HepG2 (cell line): ENCODE data around the gene PCIF1. TPM values are rescaled to one million over a fixed set of nuclear protein-coding genes. Genes with fewer than 3 reads are reported as not detected.

ENCODE experiments used
- AGO1 ChIP-seq: fragments of 200-400 bp; formaldehyde crosslinking; IDR thresholded peaks from 2 replicates; pipeline ENCODE4 v1.6.1; 2017; ENCODE audit warnings: mild to moderate bottlenecking, low read depth, low read length, moderate library complexity; ENCODE audit not compliant: poor library complexity, severe bottlenecking
- CBX2 ChIP-seq, 2 experiments: fragments of 200-600 bp in 1 of 2; sonication (generic); formaldehyde crosslinking in 1 of 2; IDR thresholded peaks; 2 replicates each; pipeline versions ENCODE4 v1.7.0 to v1.8.1; 2018 to 2022; ENCODE audit warnings: low read depth in 2 of 2, low read length in 1 of 2, mild to moderate bottlenecking in 1 of 2, missing genetic modification reagents in 1 of 2
- CEBPG ChIP-seq: IDR thresholded peaks from 2 replicates; pipeline ENCODE4 v1.6.1; 2016
- EEA1 ChIP-seq: sonication (generic); formaldehyde crosslinking; IDR thresholded peaks from 2 replicates; pipeline ENCODE4 v1.5.1; 2020; ENCODE audit warnings: mild to moderate bottlenecking, missing genetic modification reagents, borderline replicate concordance
- ELF3 ChIP-seq: IDR thresholded peaks from 2 replicates; pipeline ENCODE4 v1.6.1; 2016; ENCODE audit warnings: missing genetic modification reagents, missing compliant biosample characterization
- GTF3A ChIP-seq: sonication (generic); formaldehyde crosslinking; conservative IDR thresholded peaks from 2 replicates; pipeline ENCODE4 v1.4.0; 2020; ENCODE audit warnings: mild to moderate bottlenecking, missing genetic modification reagents
- HES4 ChIP-seq: sonication (generic); formaldehyde crosslinking; IDR thresholded peaks from 2 replicates; pipeline ENCODE4 v1.9.0; 2021; ENCODE audit warnings: mild to moderate bottlenecking, missing genetic modification reagents, borderline replicate concordance
- KLF15 ChIP-seq: sonication (generic); formaldehyde crosslinking; IDR thresholded peaks from 2 replicates; pipeline ENCODE4 v1.8.1; 2023; ENCODE audit warnings: borderline replicate concordance, mild to moderate bottlenecking, inconsistent platforms, missing genetic modification reagents, mixed read lengths
- NRL ChIP-seq: sonication (generic); formaldehyde crosslinking; IDR thresholded peaks from 2 replicates; pipeline ENCODE4 v1.5.0; 2020; ENCODE audit warnings: missing genetic modification reagents, mild to moderate bottlenecking, moderate library complexity, borderline replicate concordance
- ONECUT2 ChIP-seq: sonication (generic); formaldehyde crosslinking; IDR thresholded peaks from 2 replicates; pipeline ENCODE4 v1.4.0; 2020; ENCODE audit warnings: missing genetic modification reagents
- RBM22 ChIP-seq: fragments of 200-400 bp; formaldehyde crosslinking; optimal IDR thresholded peaks from 2 replicates; pipeline ENCODE3; 2017; ENCODE audit warnings: mild to moderate bottlenecking, low read length, moderate library complexity
- SAP130 ChIP-seq: IDR thresholded peaks from 2 replicates; pipeline ENCODE4 v1.6.1; 2016; ENCODE audit warnings: low read depth
- SRY ChIP-seq: sonication (generic); formaldehyde crosslinking; IDR thresholded peaks from 2 replicates; pipeline ENCODE4 v1.8.0; 2022; ENCODE audit warnings: mild to moderate bottlenecking, missing genetic modification reagents
- TEAD3 ChIP-seq: optimal IDR thresholded peaks from 2 replicates; pipeline ENCODE3; 2016; ENCODE audit warnings: borderline replicate concordance
- UBTF ChIP-seq: sonication (generic); formaldehyde crosslinking; IDR thresholded peaks from 2 replicates; pipeline ENCODE4 v1.4.0; 2020; ENCODE audit warnings: mild to moderate bottlenecking, missing genetic modification reagents
- WIZ ChIP-seq: sonication (generic); formaldehyde crosslinking; IDR thresholded peaks from 2 replicates; pipeline ENCODE4 v1.5.1; 2020; ENCODE audit warnings: mild to moderate bottlenecking, missing genetic modification reagents
- ZBTB37 ChIP-seq: sonication (generic); formaldehyde crosslinking; IDR thresholded peaks from 2 replicates; pipeline ENCODE4 v1.4.0; 2020; ENCODE audit warnings: mild to moderate bottlenecking, missing genetic modification reagents
- ZBTB4 ChIP-seq: sonication (generic); formaldehyde crosslinking; IDR thresholded peaks from 2 replicates; pipeline ENCODE4 v1.4.0; 2020; ENCODE audit warnings: missing genetic modification reagents, mild to moderate bottlenecking, borderline replicate concordance
- ZNF136 ChIP-seq: sonication (generic); formaldehyde crosslinking; IDR thresholded peaks from 2 replicates; pipeline ENCODE4 v1.8.1; 2022; ENCODE audit warnings: low read depth, mild to moderate bottlenecking, moderate library complexity, missing genetic modification reagents
- ZNF20 ChIP-seq: sonication (generic); formaldehyde crosslinking; IDR thresholded peaks from 2 replicates; pipeline ENCODE4 v1.4.0; 2020; ENCODE audit warnings: mild to moderate bottlenecking, moderate library complexity, missing genetic modification reagents
- ZNF251 ChIP-seq: sonication (generic); formaldehyde crosslinking; IDR thresholded peaks from 2 replicates; pipeline ENCODE4 v1.9.0; 2021; ENCODE audit warnings: mild to moderate bottlenecking, missing genetic modification reagents
- ZNF430 ChIP-seq: sonication (generic); formaldehyde crosslinking; IDR thresholded peaks from 2 replicates; pipeline ENCODE4 v1.9.0; 2021; ENCODE audit warnings: mild to moderate bottlenecking, missing genetic modification reagents
- ZNF576 ChIP-seq: sonication (generic); formaldehyde crosslinking; IDR thresholded peaks from 2 replicates; pipeline ENCODE4 v1.4.0; 2020; ENCODE audit warnings: mild to moderate bottlenecking, missing genetic modification reagents
- ZNF619 ChIP-seq: sonication (generic); formaldehyde crosslinking; IDR thresholded peaks from 2 replicates; pipeline ENCODE4 v1.4.0; 2020; ENCODE audit warnings: mild to moderate bottlenecking, missing genetic modification reagents
- ZZZ3 ChIP-seq: sonication (generic); formaldehyde crosslinking; IDR thresholded peaks from 2 replicates; pipeline ENCODE4 v1.4.0; 2020; ENCODE audit warnings: missing genetic modification reagents, mild to moderate bottlenecking, borderline replicate concordance
- polyA plus RNA-seq, 8 experiments: library from polyadenylated mRNA; depleted of rRNA in 3 of 8; stranded (reverse) in 7 of 8; unstranded in 1 of 8; fragments of >200 nt; fragmentation: Illumina TruSeq in 4 of 8; extraction: Trizol in 4 of 8; gene quantifications; 2 replicates each; pipeline versions ENCODE4 v1.2.1 to v1.2.3, GENCODE V29; 2011 to 2016; ENCODE audit warnings: low read depth in 4 of 8, missing spikeins in 1 of 8, mixed read lengths in 1 of 8; ENCODE audit not compliant: insufficient read depth in 1 of 8
- total RNA-seq, 5 experiments: library from RNA; depleted of rRNA; stranded (reverse); fragments of >200 nt; fragmentation: Illumina TruSeq; extraction: Trizol; gene quantifications; 2 replicates each; pipeline ENCODE4 v1.2.3, GENCODE V29; 2016; ENCODE audit warnings: low read depth in 1 of 5

Gene PCIF1
- total and polyA plus RNA-seq, 2 of the 13 experiments (the other 11 are each of a cell fraction or from before 2014, with no cell fraction given) = 20.9 to 24.4 TPM

- TF ChIP-seq ZZZ3 (CRISPR knock-in tag) (no peak), ZBTB37 (CRISPR knock-in tag) (no peak), SRY (no peak), ZNF136 (CRISPR knock-in tag) (no peak), SAP130 (CRISPR knock-in tag) (no peak), GTF3A (CRISPR knock-in tag) (no peak), ELF3 (no peak), RBM22 (no peak), KLF15 (CRISPR knock-in tag) (0 out of 2 replicates have a peak, but pooled peaks have one; percentile 19), ZNF430 (CRISPR knock-in tag) (0 out of 2 replicates have a peak, but pooled peaks have one; percentile 14), ZNF576 (no peak), ONECUT2 (no peak), WIZ (CRISPR knock-in tag) (no peak), CBX2 (IDR thresholded peaks at IDR 0.05; ENCODE audit: low read depth, low read length) (no peak), CBX2 (CRISPR knock-in tag; IDR thresholded peaks at IDR 0.05; ENCODE audit: low read depth) (no peak), AGO1 (no peak), ZNF20 (no peak), EEA1 (CRISPR knock-in tag) (no peak), UBTF (peak; percentile 36; the same call in 1 of the 2 replicates), ZNF251 (CRISPR knock-in tag) (no peak), NRL (CRISPR knock-in tag) (0 out of 2 replicates have a peak, but pooled peaks have one; percentile 36), HES4 (peak; percentile 38; the same call in 1 of the 2 replicates), CEBPG (CRISPR knock-in tag) (no peak), ZBTB4 (no peak; the same call in 1 of the 2 replicates), TEAD3 (CRISPR knock-in tag) (no peak), ZNF619 (no peak)
Observed at GRCh38 chr20:45888681-45889080, 45.8 kb upstream of the PCIF1 start (continued).
